ENCODE measurements around the gene DACH1.

Gene DACH1

GRCh38 chr13:71578048-71578447, 289.0 kb downstream of the DACH1 start:
- no peak for DNase-seq (ENCODE audit: low spot score)
- no peak for TF ChIP-seq CTCF (IDR thresholded peaks at IDR 0.05; ENCODE audit: borderline replicate concordance, control extremely low read depth, extremely low read depth, insufficient read depth, missing control alignments)
- in situ Hi-C loops (cut with MboI; ENCODE audit: low sequenced_read_pairs, unreplicated experiment), result no loop called here

GRCh38 chr13:71577127-71577526, 289.9 kb downstream of the DACH1 start:
- TF ChIP-seq CTCF (IDR thresholded peaks at IDR 0.05; ENCODE audit: borderline replicate concordance, control extremely low read depth, extremely low read depth, insufficient read depth, missing control alignments), result no peak
- DNase-seq (ENCODE audit: low spot score), result no peak
- in situ Hi-C loops (cut with MboI; ENCODE audit: low sequenced_read_pairs, unreplicated experiment), result no loop called here

GRCh38 chr13:71576571-71576970, 290.4 kb downstream of the DACH1 start:
- no peak for TF ChIP-seq CTCF (IDR thresholded peaks at IDR 0.05; ENCODE audit: borderline replicate concordance, control extremely low read depth, extremely low read depth, insufficient read depth, missing control alignments)
- DNase-seq (ENCODE audit: low spot score), result no peak
- in situ Hi-C loops (cut with MboI; ENCODE audit: low sequenced_read_pairs, unreplicated experiment), result no loop called here

GRCh38 chr13:71546881-71547280, 320.1 kb downstream of the DACH1 start:
- no peak for DNase-seq (ENCODE audit: low spot score)
- in situ Hi-C loops (cut with MboI; ENCODE audit: low sequenced_read_pairs, unreplicated experiment), result no loop called here
- TF ChIP-seq CTCF (IDR thresholded peaks at IDR 0.05; ENCODE audit: borderline replicate concordance, control extremely low read depth, extremely low read depth, insufficient read depth, missing control alignments), result no peak

- no peak for TF ChIP-seq CTCF (IDR thresholded peaks at IDR 0.05; ENCODE audit: borderline replicate concordance, control extremely low read depth, extremely low read depth, insufficient read depth, missing control alignments)
- no peak for DNase-seq (ENCODE audit: low spot score)
- in situ Hi-C loops (cut with MboI; ENCODE audit: low sequenced_read_pairs, unreplicated experiment), result no loop called here
Observed at GRCh38 chr13:71540098-71540497, 326.9 kb downstream of the DACH1 start.

- no peak for TF ChIP-seq CTCF (IDR thresholded peaks at IDR 0.05; ENCODE audit: borderline replicate concordance, control extremely low read depth, extremely low read depth, insufficient read depth, missing control alignments)
- no peak for DNase-seq (ENCODE audit: low spot score)
- in situ Hi-C loops (cut with MboI; ENCODE audit: low sequenced_read_pairs, unreplicated experiment), result no loop called here
Observed at GRCh38 chr13:71536201-71536600, 330.8 kb downstream of the DACH1 start.
